ENCODE measurements around the gene AMPD1. TPM values are rescaled to one million over a fixed set of nuclear protein-coding genes. Genes with fewer than 3 reads are reported as not detected.

The AMPD1 gene
- total RNA-seq, 1 donor from 2014 or later = not detected

DNA sequence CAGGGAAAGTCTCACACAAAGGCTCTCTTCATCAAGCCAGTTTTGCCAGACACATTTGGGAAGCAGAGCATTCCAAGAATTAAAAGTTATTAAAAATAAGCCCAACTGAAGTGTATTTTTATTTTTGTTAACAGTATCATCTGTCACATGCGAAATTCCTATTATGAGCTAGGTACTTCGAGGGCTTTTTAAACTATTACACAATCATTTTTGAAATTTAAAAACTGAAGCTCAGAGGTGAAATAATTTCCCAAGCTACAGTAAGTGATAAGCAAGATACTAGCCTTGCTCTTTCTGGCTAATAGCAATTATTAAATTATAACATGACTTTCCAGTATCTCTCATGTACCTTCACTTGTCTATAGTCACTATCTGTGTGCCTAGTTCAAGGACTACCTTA is 33.2 kb upstream of the AMPD1 start:
- Histone ChIP-seq H3K79me2 (ENCODE audit: low read depth) (peaks cover 66% of the 10 kb centered on the region), H3K36me3 (peaks cover 63% of the 10 kb centered on the region)

DNA sequence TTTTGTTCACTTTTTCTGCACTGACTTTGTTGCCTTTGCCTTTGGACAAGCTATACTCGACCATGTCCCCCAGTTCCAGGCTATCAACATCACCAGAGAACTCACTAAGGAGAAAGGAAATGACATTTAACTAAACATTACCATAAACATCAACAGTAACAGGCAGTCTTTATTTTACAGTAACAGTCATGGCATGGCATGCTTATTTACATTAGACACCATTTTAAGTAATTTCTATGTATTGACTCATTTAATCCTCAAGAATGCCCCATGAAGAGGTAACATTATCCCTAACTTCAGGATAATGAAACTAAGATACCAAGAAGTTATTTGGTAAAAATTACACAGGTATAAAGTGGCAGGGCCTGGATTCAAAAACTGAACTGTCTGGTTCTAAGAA is 29.9 kb upstream of the AMPD1 start:
- no peaks in the 10 kb centered on the region for H3K4me1 ChIP-seq
- no peaks in the 10 kb centered on the region for H3K27me3 Mint-ChIP-seq (ENCODE audit: insufficient read depth, low read depth)
- no peak overlapping the region for H3K4me2 ChIP-seq
- peaks cover 11% of the 10 kb centered on the region for H4K20me1 ChIP-seq (ENCODE audit: low read depth)
- no peak for TF ChIP-seq EZH2phosphoT487 (IDR thresholded peaks at IDR 0.05)
- TF ChIP-seq EZH2 (IDR thresholded peaks at IDR 0.05) = no peak
- TF ChIP-seq, protein P1, sequence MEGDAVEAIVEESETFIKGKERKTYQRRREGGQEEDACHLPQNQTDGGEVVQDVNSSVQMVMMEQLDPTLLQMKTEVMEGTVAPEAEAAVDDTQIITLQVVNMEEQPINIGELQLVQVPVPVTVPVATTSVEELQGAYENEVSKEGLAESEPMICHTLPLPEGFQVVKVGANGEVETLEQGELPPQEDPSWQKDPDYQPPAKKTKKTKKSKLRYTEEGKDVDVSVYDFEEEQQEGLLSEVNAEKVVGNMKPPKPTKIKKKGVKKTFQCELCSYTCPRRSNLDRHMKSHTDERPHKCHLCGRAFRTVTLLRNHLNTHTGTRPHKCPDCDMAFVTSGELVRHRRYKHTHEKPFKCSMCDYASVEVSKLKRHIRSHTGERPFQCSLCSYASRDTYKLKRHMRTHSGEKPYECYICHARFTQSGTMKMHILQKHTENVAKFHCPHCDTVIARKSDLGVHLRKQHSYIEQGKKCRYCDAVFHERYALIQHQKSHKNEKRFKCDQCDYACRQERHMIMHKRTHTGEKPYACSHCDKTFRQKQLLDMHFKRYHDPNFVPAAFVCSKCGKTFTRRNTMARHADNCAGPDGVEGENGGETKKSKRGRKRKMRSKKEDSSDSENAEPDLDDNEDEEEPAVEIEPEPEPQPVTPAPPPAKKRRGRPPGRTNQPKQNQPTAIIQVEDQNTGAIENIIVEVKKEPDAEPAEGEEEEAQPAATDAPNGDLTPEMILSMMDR (IDR thresholded peaks at IDR 0.05) = no peak
- H3K27me3 ChIP-seq = no peaks in the 10 kb centered on the region
- H3K9me3 ChIP-seq (ENCODE audit: low read depth) = no peaks in the 10 kb centered on the region
- no peak for DNase-seq (ENCODE audit: low spot score)
- H3K9me3 Mint-ChIP-seq = no peaks in the 10 kb centered on the region
- H3K9ac ChIP-seq = no peak overlapping the region
- H3K27ac Mint-ChIP-seq = no peak overlapping the region
- H3K4me1 Mint-ChIP-seq = no peaks in the 10 kb centered on the region
- no peak overlapping the region for H3K4me3 Mint-ChIP-seq
- H2AFZ ChIP-seq (replicated peaks) = no peak overlapping the region
- H3K36me3 ChIP-seq = peaks cover 53% of the 10 kb centered on the region
- H3K36me3 Mint-ChIP-seq = peaks cover 36% of the 10 kb centered on the region
- H3K79me2 ChIP-seq (ENCODE audit: low read depth) = peaks cover 39% of the 10 kb centered on the region
- H3F3A ChIP-seq (ENCODE audit: low read depth) = peaks cover 14% of the 10 kb centered on the region
- no peak overlapping the region for H3K4me3 ChIP-seq
- H3K27ac ChIP-seq = no peak overlapping the region

More for the DNA sequence above, 33.2 kb upstream of the AMPD1 start:
- H4K20me1 ChIP-seq (ENCODE audit: low read depth) = peaks cover 38% of the 10 kb centered on the region
- no peak overlapping the region for H2AFZ ChIP-seq (replicated peaks)
- TF ChIP-seq EZH2 (IDR thresholded peaks at IDR 0.05) (no peak), EZH2phosphoT487 (IDR thresholded peaks at IDR 0.05) (no peak)
- TF ChIP-seq, protein P1 (IDR thresholded peaks at IDR 0.05) = no peak
- H3K9ac ChIP-seq = no peak overlapping the region
- peaks cover 44% of the 10 kb centered on the region for H3K36me3 Mint-ChIP-seq
- H3K27ac Mint-ChIP-seq = no peak overlapping the region
- H3K4me2 ChIP-seq = no peak overlapping the region
- H3K4me3 ChIP-seq = no peak overlapping the region
- no peaks in the 10 kb centered on the region for H3K9me3 ChIP-seq (ENCODE audit: low read depth)
- no peaks in the 10 kb centered on the region for H3K4me1 ChIP-seq
- no peaks in the 10 kb centered on the region for H3K27me3 ChIP-seq
- H3F3A ChIP-seq (ENCODE audit: low read depth) = peaks cover 4% of the 10 kb centered on the region
- no peak for DNase-seq (ENCODE audit: low spot score)
- no peak overlapping the region for H3K4me3 Mint-ChIP-seq
- no peak overlapping the region for H3K27ac ChIP-seq
- no peaks in the 10 kb centered on the region for H3K9me3 Mint-ChIP-seq
- no peaks in the 10 kb centered on the region for H3K27me3 Mint-ChIP-seq (ENCODE audit: insufficient read depth, low read depth)
- H3K4me1 Mint-ChIP-seq = no peaks in the 10 kb centered on the region

DNA sequence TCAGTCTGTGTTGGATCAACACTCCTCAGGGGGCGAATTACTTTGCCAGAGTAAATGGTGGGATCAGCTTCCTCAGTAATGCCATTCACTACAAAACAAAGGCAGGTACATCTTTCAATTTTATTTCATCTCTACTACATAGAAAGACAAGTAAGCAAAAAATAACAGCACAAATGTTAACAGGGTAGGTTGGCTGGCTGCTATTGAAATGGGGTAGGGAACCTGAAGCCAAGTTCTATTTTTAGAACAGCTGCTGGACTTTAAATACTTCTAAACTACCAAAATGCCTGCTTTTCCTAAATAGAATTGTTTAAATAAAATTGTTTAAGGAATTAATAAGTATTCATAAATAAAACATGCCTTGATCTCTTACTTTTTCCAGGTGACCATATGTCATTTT is 28.6 kb upstream of the AMPD1 start:
- H3K9me3 ChIP-seq (ENCODE audit: low read depth) = no peaks in the 10 kb centered on the region
- H3K36me3 ChIP-seq = peaks cover 47% of the 10 kb centered on the region
- H3K4me2 ChIP-seq = no peak overlapping the region
- Mint-ChIP-seq H3K4me3 (no peak overlapping the region), H3K4me1 (no peaks in the 10 kb centered on the region), H3K27ac (no peak overlapping the region), H3K36me3 (peaks cover 35% of the 10 kb centered on the region), H3K27me3 (ENCODE audit: insufficient read depth, low read depth) (no peaks in the 10 kb centered on the region), H3K9me3 (no peaks in the 10 kb centered on the region)
- no peak overlapping the region for H3K9ac ChIP-seq
- no peak for TF ChIP-seq EZH2 (IDR thresholded peaks at IDR 0.05)
- TF ChIP-seq EZH2phosphoT487 (IDR thresholded peaks at IDR 0.05) = no peak
- TF ChIP-seq, protein P1 (IDR thresholded peaks at IDR 0.05) = no peak
- H3K4me3 ChIP-seq = no peak overlapping the region
- H2AFZ ChIP-seq (replicated peaks) = no peak overlapping the region
- peaks cover 30% of the 10 kb centered on the region for H3K79me2 ChIP-seq (ENCODE audit: low read depth)
- H4K20me1 ChIP-seq (ENCODE audit: low read depth) = peaks cover 7% of the 10 kb centered on the region
- peaks cover 27% of the 10 kb centered on the region for H3F3A ChIP-seq (ENCODE audit: low read depth)
- no peak overlapping the region for H3K27ac ChIP-seq
- no peaks in the 10 kb centered on the region for H3K27me3 ChIP-seq
- no peak for DNase-seq (ENCODE audit: low spot score)
- H3K4me1 ChIP-seq = no peaks in the 10 kb centered on the region
